HG03575 (cell line): ENCODE data around the gene CD81.

Source experiments
- ATAC-seq: cut with Tn5 transposase; IDR thresholded peaks from one replicate; pipeline ENCODE4 v1.9.1; 2021; ENCODE audit not compliant: unreplicated experiment, insufficient number of reproducible peaks, low FRiP score; ENCODE audit errors: extremely low read depth

The CD81 gene

GRCh38 chr11:2443881-2444820 is 67.0 kb downstream of the CD81 start, which contains the start of gene TRPM5:
Gene TRPM5, minus strand, starts transcription at chr11:2444514. Its CDS starts 21,478 bp downstream, at chr11:2423036.
- no peak for ATAC-seq

- no peak for ATAC-seq
Measured at GRCh38 chr11:2444821-2445745, 68.0 kb downstream of the CD81 start, which contains the start of gene KCNQ1. Gene KCNQ1, plus strand, starts transcription at chr11:2445008. Its CDS starts 91 bp downstream, at chr11:2445099.

DNA sequence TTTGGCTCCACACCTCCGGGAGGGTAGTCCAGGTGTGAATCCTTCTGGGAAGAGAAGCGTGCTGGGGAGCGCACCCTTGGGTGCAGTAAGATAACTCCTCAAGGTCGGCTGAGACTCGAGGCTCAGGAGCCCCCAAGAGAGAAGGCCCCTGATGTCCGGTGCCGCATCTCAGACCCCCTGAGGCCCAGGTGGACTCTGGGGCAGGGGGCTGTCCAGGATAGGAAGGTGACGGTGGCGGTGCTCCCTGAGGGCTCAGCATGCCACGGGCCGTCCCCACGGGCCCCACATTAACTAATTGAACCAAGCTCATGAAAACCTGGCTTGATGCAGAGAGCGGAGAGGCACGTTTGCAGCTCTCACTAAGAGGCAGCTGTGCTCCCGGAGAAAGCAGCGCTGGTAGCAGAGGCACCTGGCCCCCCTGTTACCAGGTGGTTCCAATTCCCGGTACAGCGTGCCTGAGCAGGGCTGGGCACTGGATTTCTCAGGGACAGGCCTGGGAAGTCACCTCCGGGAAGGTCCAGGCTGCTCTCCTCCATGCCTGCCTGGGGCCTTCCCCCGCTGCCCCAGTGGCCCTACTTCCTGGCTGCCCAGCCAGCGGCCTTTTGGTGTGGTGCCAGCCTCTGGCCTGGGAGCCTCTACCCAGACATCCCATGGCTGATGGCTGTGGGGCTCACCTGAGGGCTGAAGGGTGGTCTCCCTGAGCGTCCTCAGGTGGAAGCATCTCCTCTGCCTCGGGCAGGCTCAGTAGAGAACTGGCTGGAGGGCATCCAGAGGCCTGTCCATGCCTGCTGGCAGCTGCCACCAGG is 68.8 kb downstream of the CD81 start:
- ATAC-seq = no peak

GRCh38 chr11:2446590-2447252 is 69.6 kb downstream of the CD81 start:
- ATAC-seq = no peak
